HUDEP-2 (cell line): Measurements from ENCODE around the gene IFT122.
A peak's percentile ranks its signal among the peaks of the same experiment; 100 is the strongest.

Experiments used
- DNase-seq, 76 experiments: peaks; one replicate each; lab custom pipeline; 2025; ENCODE audit not compliant: unreplicated experiment in 76 of 76; lab: John Stamatoyannopoulos, UW

IFT122 gene

DNA sequence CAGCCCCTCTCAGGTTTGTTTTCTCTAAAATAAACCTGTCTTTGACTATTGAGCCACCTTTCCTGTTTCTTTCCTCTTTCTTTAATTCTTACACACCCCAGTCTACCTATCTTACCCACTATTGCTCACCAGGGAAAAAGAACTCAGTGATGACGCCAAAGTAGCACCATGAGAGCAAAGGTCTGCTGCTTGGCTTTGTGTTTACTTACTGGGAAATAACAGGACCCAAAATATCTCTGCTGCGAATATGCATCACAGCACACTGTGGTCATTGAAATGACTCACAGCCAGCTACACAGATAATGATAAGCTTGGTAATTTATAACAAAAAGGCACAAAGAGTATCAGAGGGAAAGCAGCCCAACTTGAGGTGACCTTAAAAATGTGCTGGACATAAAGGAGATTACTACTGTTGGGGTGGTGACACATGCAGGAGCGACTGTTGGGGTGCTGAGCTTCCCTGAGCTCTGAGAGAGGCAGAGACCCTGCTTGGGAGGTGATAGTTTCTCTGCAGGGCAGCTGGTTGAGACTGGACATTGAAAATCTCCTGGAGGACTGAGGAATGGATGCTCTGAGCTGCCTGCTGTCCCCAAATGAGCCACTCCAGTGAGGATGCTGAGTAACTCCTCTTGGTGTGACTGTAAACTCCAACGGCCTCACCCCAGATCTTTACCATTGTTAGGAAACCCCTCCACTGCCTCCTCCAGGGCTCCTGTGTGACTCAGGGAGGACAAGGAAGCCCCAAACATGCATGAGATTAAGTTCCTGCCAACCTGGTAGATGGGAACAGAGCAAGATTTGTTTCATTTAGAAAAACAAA is 26.1 kb upstream of the IFT122 start:
- DNase-seq, result peak in 29 of 76 experiments; percentile 2 to 60 (median 27)

- peak in 1 of 76 experiments; percentile 4 for DNase-seq
These were observed 24.6 kb upstream of the IFT122 start for GRCh38 chr3:129415378-129415777.

- DNase-seq, result no peak
These were observed 24.2 kb upstream of the IFT122 start for GRCh38 chr3:129415830-129416229.

GRCh38 chr3:129416415-129416814 is 23.6 kb upstream of the IFT122 start:
- DNase-seq, result peak in 2 of 76 experiments; percentile 6 to 7

- peak in 3 of 76 experiments; percentile 4 to 20 (median 11) for DNase-seq
These were observed 22.7 kb upstream of the IFT122 start for GRCh38 chr3:129417326-129417725.

- DNase-seq, result no peak
These were observed 21.7 kb upstream of the IFT122 start for GRCh38 chr3:129418041-129418973.

GRCh38 chr3:129419476-129419875 is 20.5 kb upstream of the IFT122 start:
- no peak for DNase-seq

DNA sequence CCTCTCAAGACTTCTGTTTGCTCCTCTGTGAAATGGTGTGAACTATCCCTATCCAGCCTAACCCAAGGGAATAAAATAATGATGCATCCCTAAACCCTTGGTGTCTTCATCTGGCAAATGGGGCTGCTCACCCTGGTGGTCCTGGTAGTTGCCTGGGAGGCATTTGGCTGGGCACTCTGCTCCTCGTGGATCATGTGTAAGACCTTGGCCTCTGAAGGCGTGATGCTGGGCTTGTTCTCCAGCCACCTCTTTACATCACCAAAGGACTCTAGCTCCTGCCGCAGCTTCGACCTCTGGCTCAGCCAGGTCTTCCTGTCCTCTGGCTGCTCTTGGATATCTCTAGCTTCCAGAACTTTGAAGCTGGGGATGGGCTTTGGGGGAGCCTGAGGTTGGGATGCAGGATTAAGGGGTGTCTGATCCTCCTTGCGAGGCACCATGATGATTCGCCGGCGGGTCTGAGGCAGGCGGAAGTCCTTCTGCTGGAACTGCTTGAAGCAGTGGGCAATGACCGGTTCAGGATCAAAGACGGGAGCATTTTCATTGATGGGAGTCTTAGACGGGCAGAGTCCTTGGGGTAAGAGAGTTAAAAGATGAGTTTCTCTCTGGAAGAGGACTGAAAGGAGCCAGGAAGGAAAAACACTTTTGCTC is 18.7 kb upstream of the IFT122 start:
- DNase-seq, result no peak

DNA sequence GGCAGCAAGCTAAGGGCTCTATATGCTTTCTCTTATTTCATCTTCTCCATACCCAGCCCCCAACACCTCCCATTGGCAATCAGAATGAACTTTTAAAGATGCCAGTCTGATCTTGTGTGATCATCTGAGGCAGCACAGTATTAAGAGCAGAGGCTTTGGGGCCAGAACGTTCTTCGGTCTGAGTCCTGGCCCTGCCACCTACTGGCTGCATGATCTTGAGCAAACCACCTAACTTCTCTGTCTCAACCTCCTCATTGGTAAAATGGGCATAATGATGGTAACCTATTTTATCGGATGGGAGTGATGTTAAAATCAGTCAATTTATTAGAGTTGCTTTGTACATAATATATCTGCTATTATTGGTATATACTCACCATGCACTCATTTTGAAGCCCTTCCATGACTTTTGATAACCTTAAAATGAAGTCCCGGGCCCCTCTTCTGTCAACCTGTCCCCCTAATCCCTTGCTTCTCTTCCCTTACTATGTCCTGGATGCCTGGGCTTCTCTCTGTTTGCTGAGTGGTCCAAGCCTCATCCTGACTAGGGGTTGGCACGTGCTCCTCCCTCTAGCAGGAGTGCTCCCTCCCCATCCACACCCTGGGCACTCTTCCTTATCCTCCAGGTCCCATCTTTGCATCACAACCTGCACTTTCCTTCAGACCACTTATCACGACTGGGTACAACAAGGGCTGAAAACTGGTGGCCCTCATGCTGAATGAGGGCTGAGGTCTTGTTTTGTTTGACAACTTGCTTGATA is 17.9 kb upstream of the IFT122 start:
- DNase-seq, result peak in 2 of 76 experiments; percentile 13 to 24

DNA sequence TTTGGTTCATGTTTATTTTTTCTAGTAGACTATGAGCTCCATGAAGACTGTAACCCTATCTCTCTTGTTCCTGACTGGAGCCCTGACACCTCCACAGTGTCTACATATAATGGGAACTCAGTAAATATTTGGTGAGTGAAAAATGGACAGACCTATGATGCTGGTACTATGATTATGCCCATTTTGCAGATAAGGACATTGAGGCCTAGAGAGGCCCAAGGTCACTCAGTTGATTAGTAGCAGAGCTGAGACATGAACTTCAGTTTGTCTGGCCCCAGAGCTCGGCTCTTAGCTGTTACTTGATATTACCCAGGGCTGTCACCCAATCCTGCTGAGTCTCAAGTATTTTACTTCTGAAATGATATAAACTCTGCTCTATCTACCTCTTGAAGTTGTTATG is 17.1 kb upstream of the IFT122 start:
- DNase-seq, result no peak

DNA sequence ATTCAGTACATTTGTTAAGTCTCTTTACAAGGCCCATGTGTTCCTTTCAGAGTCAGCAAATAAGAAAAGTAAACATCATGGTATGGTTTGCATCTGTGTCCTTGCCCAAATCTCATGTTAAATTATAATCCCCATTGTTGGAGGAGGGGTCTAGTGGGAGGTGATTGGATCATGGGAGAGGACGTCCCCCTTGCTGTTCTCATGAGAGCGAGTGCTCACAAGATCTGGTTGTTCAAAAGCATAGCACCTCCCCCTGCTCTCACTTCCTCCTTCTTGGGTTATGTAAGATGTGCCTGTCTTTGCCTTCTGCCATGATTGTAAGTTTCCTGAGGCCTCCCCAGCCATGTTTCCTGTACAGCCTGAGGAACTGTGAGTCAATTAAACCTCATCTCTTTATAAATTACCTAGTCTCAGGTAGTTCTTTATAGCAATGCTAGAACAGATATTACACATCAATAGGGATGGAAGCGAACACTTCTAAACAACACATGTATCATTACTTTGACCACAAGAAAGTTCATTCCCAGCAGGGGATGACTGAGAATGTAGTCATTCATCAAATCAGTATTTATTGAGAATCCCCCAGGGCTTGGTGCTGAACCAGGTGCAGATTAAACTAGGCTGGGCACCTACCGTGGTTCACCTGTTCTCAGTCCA is 15.7 kb upstream of the IFT122 start:
- no peak for DNase-seq

DNA sequence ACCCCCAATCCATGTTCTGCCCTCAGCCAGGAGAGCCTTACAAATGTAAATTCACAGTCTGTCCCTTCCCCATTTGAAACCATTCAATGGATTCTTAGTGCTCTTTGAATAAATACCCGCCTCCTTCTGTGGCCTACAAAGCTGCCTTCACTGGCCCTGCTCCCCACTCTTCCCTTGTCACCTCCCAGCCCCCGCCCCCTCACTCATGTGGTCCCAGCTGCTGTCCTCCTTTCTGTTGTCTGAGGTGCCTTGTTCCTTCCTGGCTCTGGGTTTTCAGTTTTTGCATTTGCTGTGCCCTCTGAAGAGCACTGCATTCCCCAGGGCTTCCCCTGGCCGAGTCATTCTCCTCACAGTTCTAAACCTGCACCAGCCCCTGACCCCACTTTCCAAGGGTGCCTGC is 14.8 kb upstream of the IFT122 start:
- no peak for DNase-seq

DNA sequence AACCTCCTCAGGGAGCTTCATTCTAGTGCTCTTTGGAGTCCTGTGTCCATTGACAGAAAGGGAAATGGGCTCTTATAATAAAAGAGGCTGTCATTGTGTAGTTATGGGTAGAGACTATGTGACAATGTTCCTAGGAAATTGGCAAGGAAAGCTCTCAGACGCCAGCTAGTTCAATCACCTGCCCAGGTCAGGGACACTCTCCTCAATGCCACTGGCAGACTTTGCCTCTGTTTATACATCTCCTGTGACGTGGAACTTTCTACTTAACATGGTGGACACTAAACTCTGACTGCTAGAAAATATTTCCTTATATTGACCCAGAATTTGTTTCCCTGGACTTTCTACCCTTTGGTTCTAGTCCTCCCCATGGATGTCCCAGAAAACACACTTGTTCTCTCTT is 14.4 kb upstream of the IFT122 start:
- DNase-seq, result no peak

DNA sequence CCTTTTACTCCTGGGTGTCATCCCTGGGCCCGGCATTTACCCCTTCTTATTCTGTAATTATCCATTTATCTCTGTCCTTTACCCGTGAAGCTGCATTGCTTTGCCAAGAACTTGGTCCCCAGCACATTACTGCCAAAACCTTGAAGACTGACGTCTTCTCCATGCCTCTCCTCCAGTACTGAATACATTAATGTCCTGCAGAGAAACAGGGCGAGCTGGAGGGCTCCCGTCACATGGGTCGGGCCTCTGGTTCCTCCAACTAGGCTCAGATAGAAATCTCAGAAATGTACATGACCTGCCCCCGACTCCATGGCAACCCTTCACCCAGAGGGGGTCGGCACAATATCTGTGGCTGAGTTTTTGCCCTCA is 12.0 kb upstream of the IFT122 start:
- DNase-seq, result no peak

DNA sequence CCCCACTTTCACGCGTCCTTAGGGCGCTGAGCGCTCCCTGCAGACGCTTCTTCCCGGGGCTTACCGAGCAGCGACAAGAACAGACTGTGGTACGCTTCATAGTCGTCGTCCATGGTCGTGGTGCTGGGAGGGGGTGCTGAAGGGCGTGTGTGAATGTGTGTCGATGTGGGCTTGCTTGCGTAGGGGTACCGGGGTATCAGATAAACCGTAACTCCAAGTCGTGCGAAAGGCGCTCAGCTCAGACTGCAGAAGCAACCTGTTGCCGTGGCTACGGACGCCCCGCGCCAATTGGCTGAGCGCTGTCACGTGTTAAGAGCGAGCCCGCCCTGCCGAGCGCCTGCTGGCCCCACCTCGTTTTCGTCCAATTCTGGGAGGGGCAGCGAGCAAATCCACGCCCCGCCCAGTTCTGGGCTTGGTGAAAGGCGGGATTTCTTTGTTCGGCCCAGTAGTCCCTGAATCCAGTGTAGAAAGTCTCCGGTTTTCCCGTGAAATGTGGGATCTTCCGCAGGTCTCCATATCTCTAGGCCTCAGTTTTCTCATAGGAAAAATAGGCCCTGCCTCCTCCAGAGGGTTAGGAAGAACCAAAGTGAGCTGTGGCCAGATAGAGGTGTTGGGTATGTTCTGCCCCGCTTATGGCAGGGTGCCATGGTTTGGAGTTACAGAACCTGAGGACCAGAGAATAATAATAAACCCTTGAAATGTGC is 11.5 kb upstream of the IFT122 start, which contains the start of gene EFCAB12:
EFCAB12 (minus strand) TSS at position 261 of the 704 bp plus-strand sequence; CDS start at position 113, 148 bp downstream.
- DNase-seq, result peak in 75 of 76 experiments; percentile 35 to 96 (median 90)

GRCh38 chr3:129429080-129429451 is 11.0 kb upstream of the IFT122 start:
- DNase-seq, result no peak

DNA sequence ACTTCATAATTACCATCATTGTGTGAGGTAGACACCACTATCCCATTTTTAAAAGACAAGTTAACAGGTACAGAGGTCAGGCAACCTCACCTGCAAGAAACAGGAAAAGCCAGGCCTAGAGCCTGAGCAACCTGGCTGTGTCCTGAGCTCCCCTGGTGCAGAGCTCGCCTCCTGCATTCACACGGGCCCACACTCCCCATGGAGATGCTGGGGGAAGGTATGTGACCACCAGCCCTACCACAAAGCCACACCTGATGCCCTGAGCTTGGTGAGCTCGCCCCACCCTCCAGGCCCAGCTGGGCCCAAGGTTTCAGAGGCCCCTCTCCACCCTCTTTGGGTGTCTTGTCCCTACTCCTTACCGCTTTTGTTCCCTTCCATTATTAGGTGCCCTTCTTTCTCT is 10.4 kb upstream of the IFT122 start:
- DNase-seq, result no peak

DNA sequence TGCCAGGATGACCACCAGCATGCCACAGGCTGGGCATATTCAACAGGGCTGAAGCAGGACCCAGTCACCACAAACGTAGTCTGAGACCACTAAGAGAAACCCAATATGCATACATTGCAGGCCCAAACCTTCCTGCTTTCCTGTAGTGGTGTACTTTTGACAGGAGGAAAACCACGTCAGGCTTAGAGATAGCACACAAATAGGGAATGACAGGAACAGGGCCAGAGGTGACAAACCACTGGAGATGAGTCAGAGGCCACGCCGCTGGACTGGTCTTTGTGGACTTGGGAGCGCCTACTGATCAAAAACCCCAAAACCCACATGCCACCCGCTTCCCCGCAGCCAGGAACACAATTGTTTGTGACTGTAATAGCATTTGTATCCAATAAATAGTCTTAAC is 8.0 kb upstream of the IFT122 start:
- DNase-seq, result no peak

DNA sequence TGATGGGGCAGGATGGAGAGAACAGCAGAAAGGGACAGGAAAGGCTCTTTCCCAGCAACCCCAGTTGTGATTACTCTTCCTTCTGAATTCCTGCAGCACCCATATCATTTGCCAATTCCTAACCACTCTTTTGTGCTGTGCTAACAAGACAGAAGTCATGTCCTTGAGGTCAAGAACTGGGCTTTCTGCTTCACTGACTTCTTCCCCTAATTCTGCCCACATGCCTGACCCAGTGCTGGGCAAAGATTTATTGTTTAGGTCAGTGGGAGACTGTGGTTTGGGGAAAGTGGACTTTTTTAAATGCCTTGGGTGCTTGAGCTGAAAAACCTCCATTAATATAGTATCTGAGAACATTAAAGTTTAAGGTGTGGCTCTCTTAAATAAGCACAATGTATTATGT is 7.4 kb upstream of the IFT122 start:
- no peak for DNase-seq
